A204.1 (cell line): Measurements from ENCODE around the gene PANX2.

Experiments used
- FAIRE-seq: peaks from 2 replicates; lab custom pipeline; 2012; peaks lifted over from hg19 to GRCh38; lab: Jason Lieb, UNC

PANX2 gene

GRCh38 chr22:50184004-50184901 lies 13.7 kb downstream of the PANX2 start:
- no peak for FAIRE-seq

DNA sequence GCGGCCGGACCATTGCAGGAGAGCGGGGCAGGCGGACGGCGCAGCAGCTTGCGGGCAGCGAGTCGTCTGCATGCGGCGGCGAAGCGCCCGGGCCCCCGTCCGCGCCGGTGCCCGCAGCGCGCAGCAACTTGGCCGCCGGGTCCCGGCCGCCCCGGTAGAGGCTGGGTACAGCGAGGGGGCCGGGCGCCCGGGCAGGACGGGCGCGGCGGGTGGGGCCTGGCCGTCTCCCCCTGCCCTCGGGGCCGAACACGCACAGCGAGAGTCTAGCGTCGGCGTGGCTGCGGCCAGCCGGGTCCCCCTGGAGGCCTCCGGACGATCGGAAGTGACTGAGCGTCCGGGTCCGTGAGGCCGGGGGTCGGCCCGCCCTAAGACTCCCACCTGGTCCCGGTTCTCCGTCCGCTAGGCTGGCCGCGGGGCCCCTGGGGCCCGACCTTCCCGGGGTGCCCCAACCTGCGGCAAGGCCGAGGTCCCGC lies 14.4 kb downstream of the PANX2 start:
- FAIRE-seq = no peak

- no peak for FAIRE-seq
Observed at GRCh38 chr22:50185375-50186087, 15.0 kb downstream of the PANX2 start, which contains the start of gene TRABD. Gene TRABD (plus strand): TSS chr22:50185913. CDS start chr22:50193061, 7,148 bp downstream.

DNA sequence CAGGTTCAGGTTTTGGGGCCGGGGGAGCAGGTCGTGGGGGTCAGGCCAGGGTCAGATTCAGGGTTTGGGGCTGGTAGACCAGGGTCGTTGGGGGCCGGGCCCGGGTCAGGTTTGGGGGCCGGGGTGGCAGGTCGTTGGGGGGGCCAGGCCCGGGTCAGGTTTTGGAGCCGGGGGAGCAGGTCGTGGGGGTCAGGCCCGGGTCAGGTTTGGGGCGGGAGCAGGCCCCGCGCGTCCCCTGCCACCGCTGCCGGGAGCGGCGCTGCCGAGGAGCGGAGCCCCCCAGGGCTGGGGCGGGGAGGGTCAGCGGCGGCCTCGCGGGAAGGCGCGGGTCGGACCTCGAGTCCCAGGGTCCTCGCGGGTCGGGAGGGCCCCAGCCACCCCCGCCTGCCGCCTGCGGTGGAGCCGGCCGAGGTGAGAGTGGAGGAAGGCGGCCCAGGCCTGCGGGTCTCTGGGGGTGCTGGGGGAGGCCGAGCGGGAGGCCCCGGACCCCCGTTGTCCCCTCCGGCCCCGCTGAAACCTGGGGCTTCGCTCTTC lies 15.7 kb downstream of the PANX2 start:
- no peak for FAIRE-seq

- no peak for FAIRE-seq
Observed at GRCh38 chr22:50186761-50187523, 16.4 kb downstream of the PANX2 start.

- no peak for FAIRE-seq
Observed at GRCh38 chr22:50188356-50188755, 17.8 kb downstream of the PANX2 start.

- no peak for FAIRE-seq
Observed at GRCh38 chr22:50189184-50189848, 18.8 kb downstream of the PANX2 start.

GRCh38 chr22:50189849-50190181 lies 19.3 kb downstream of the PANX2 start:
- FAIRE-seq = no peak

DNA sequence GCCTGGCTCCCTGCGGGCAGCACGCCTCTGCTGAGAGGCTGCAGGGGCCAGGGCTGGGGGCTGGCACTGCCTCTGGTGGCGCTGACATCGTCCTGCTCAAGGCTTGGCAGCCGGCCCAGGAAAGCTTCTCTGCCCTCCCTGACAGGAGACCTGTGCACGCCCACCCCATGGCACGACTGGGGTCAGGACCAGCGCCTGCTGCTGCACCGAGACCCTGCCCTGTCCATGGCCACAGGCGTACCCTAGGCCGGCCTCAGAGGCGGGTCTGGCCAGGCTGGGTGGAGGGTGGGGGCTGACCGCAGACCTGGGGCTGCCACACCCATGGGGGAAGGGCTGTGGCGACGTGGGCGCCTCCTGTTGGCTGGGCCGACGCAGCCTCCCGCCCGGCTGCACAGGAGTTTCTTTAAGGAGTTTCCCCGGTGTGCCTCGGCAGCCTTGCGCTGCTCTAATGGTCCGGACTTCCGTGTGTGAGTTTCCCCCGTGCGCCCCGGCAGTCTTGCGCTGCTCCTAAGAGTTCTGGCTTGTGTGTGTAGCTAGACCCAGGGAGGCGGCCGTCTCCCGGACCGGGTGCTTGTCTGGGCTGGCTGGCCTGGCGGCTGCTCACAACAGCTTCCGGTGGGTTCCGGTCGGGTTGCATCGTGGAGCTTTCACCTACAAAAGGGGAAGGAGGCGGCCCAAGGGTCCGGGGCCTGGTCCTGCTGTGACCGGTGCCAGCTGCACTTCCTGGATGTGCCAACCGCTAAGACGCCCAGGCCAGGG lies 19.8 kb downstream of the PANX2 start:
- FAIRE-seq = no peak

DNA sequence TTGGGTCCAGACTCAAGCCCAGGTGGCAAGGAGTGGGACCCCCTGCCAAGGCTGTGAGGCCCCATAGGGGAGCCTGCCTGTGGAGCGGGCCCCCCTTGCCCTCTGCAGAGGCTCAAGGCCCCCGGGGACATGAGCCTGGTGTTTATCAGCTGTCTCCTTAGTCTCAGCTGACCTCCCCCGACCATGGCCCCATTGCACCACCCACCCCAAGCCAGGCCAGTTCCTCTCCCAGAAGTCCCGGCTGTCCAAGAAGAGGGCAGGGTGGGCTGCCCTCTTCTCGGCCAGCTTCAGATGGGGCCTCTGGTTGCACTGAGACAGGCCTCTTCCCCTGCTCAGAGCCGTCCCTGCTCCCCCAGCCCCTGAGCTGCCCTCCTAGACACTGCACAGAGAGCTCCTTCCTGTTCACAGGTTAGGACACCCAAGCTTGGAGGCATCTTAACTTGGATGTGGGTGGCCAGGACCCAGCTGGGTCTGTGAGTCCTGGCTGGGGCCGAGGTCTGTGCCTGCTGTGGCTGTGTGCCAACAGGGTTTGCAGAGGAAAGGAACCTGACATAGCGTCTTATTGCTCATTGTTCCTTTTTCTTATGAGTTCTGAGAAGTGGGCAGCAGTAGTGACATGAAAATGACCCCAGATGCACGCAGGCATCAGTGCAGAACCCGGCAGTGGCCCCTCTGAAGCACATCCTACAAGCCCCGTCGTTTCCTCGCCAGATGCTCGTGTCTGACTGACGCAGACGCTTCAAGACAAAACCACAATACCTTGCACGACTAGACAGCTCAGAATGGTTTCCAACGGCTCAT lies 20.6 kb downstream of the PANX2 start:
- no peak for FAIRE-seq

DNA sequence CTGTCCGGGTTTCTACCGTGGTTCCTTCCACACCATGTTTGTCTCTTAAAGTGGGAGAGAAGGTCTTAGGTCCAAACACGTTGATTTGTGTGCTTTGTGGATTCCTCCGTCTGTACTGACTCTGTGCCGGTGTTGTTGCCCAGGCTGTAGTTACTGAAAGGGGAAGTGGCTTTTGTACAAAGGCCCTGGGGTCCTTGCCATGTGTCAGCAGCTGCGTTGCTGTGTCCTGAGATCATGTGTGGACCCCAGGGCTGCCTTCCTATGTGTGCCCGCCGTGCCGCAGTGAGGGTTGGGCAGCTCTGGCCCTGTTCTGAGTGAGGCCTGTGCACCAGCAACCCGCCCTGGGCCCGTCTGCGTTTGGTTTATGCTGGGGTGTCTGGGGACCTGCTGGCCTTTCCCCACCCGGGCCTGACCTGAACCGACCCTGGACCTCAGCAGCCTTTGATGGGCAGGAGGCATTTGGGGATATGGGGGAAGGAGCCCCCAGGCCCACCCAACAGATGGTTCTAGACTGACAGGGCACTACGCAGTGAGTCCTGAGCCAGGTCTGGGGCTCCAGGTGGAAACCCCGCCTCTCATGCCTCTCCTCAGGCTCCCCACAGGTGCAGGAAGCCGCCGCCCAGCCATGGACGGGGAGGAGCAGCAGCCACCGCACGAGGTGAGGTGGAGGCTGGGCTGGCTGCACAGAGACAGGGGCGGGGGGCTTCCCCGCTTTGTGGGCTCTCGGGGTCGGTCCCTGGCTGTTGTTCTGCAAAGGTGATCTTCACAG lies 22.1 kb downstream of the PANX2 start:
- FAIRE-seq = no peak

- FAIRE-seq = no peak
Observed at GRCh38 chr22:50193621-50194020, 23.1 kb downstream of the PANX2 start.

- no peak for FAIRE-seq
Observed at GRCh38 chr22:50194037-50194805, 23.7 kb downstream of the PANX2 start.

- FAIRE-seq = no peak
Observed at GRCh38 chr22:50196256-50196655, 25.7 kb downstream of the PANX2 start.

DNA sequence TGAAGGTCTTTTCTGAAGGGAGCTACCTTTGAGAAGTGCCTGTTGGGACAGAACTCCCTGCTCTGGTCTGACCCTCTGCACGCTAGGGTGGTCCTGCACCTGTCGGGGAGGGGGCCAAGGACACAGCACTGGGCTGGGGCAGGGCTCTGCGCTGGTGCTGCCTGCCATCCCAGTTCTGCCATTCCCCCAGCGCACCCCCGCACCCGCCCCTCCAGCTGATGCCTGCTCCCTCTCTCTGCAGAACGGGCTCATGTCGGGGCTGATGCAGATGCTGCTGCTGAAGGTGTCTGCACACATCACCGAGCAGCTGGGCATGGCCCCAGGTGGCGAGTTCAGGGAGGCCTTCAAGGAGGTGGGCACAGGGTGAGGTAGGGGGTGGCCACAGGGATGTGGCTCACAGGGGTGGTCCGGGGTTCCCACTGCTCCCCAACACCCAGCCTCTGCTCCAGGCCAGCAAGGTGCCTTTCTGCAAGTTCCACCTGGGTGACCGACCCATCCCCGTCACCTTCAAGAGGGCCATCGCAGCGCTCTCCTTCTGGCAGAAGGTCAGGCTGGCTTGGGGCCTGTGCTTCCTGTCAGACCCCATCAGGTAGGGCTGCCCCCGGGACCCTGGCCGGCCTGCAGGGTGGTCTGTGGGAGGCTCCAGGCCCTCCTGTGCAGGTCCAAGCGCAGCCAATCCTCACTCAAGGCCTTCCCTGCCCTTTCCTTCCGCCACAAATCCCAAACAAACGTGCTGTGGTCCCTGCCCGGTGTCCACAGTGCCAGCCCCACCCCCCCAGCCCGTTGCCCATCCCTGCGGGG lies 26.7 kb downstream of the PANX2 start:
- FAIRE-seq = no peak

DNA sequence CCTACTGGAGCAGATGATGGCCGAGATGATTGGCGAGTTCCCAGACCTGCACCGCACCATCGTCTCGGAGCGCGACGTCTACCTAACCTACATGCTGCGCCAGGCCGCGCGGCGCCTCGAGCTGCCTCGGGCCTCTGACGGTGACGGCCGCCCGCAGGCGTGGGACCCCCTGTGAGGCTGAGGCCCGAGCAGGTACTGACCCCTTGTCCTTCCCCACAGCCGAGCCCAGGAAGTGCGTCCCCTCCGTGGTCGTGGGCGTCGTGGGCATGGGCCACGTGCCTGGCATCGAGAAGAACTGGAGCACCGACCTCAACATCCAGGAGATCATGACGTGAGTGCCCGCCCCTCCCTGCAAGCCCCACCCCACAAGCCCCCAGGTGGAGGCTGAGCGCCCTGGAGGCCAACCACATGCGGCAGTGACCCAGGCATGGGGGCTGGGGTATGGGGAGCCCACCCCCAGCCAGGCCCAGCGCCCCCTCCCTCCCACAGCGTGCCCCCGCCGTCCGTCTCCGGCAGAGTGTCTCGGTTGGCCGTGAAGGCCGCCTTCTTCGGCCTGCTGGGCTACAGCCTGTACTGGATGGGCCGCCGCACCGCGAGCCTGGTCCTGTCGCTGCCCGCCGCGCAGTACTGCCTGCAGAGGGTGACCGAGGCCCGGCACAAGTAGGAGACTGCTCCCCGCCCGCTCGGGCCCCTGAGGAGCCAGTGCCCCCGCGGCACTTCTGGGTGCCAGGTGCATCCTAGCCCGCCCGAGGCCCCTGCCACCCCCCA lies 27.5 kb downstream of the PANX2 start:
- no peak for FAIRE-seq

DNA sequence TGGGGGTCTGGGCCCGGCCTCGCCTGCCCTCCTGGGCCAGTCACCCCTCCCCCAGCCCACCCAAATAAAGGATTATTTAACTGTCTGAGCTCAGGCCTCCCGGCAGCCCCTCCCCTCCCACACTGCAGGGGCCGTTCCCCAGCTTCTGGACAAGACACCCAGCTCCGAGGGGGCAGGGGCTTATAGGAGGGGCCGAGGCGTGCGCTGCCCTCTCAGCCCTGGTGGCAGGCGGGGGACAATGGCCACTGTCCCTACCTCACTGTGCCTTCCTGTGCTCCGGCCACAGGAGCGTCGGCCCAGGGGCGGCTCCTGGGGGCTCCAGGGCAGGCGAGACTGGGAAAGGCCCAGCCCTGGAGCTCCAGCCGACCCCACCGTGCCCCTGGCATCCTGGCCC lies 28.1 kb downstream of the PANX2 start:
- FAIRE-seq = no peak
